Mucosa of descending colon (tissue), 3 donors: ENCODE measurements around the gene HPS1. TPM values are rescaled to one million over a fixed set of nuclear protein-coding genes. Genes with fewer than 3 reads are reported as not detected.

Experiments
- ATAC-seq: fragments of 200-7000 bp; cut with Tn5 transposase; one replicate; pipeline ENCODE4 v1.9.1; 2020; ENCODE audit warnings: mild to moderate bottlenecking, moderate library complexity
- DNase-seq, 3 donors: peaks; one replicate each; pipeline ENCODE4 v3.0.0-alpha.2; 2020
- H3K36me3 ChIP-seq: fragments of 200-600 bp; one replicate; pipeline ENCODE4 v1.8.0; 2021; ENCODE audit warnings: low read depth, mild to moderate bottlenecking
- H3K4me1 ChIP-seq: fragments of 200-600 bp; one replicate; pipeline ENCODE4 v1.8.0; 2021; ENCODE audit warnings: low read depth, mild to moderate bottlenecking
- H3K4me3 ChIP-seq: fragments of 200-600 bp; one replicate; pipeline ENCODE4 v1.8.0; 2021; ENCODE audit warnings: mild to moderate bottlenecking
- H3K9me3 ChIP-seq: fragments of 200-600 bp; one replicate; pipeline ENCODE4 v1.8.0; 2021; ENCODE audit warnings: mild to moderate bottlenecking
- intact Hi-C, 2 donors: fragments of 100-400 bp; cut with DNase I in 1 of 2; cut with micrococcal nuclease in 1 of 2; formaldehyde crosslinking; loops; one replicate each; pipeline versions ENCODE4 v1.11.0 to v1.11.1; 2022; cut with DNase I, micrococcal nuclease
- total RNA-seq, 3 donors: library from RNA; stranded (reverse); fragmentation: NEBNext Ultra II Directional in 2 of 3; extraction: Animal tissue kit (Norgen Biotek cat#: 25700) in 2 of 3; gene quantifications; one replicate each; pipeline versions ENCODE4 v1.2.1 to v1.2.4, GENCODE V29; 2021 to 2023
- TF ChIP-seq, protein P1 (sequence below): fragments of 200-600 bp; IDR thresholded peaks from one replicate; pipeline ENCODE4 v1.8.0; 2022; ENCODE audit warnings: antibody characterized with exemption, mild to moderate bottlenecking
- donor health status: DM: no; HTN: no; CAD: no; lungs with moderate emphysema.
- donor health status: DM: no; HTN: no; CAD: no.
- donor health status: DM: no; HTN: yes; CAD: no.

Gene HPS1
- total RNA-seq, 3 donors from 2014 or later: 80.9 to 101 (median 85.4) TPM

DNA sequence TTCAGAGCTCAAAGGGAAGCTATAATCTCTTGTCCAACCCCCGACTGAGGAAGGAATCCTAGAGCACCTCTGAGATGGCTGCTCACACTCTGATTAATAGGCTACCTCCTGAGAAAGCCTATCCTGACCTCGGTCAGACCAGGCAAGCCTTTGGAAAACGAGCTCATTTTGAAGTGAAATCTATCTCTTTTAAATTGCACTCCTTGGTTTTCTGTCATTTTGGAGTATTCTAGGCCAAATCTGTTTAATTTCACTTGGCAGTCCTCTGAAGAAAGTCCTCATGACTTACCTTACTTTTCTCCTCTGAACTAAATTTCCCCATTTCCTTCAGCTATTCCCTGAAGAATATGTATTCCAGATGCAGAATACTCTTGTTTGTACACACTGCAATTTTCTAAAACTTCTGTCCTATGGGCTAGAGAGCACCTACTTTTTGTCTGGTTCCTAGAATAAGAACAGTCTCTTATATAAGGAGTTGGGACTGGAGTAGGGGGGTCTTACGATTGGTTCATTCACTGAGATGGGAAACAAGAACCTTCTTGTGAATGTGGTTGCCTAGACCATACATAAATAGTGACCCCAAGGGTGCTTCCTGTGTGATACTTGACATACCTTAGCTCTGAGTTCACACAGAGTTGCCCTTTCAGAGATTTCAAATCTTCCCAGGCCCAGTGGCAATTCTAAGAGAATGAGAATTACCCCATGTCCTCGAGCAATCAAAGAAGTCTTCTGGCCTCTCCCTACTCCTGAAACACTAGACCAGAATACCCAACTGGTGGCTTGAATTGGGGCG, 31.9 kb upstream of the HPS1 start:
- no peak for DNase-seq
- Histone ChIP-seq H3K4me1 (no peaks in the 10 kb centered on the region), H3K4me3 (no peak overlapping the region), H3K9me3 (no peaks in the 10 kb centered on the region), H3K36me3 (no peaks in the 10 kb centered on the region)
- TF ChIP-seq, protein P1, sequence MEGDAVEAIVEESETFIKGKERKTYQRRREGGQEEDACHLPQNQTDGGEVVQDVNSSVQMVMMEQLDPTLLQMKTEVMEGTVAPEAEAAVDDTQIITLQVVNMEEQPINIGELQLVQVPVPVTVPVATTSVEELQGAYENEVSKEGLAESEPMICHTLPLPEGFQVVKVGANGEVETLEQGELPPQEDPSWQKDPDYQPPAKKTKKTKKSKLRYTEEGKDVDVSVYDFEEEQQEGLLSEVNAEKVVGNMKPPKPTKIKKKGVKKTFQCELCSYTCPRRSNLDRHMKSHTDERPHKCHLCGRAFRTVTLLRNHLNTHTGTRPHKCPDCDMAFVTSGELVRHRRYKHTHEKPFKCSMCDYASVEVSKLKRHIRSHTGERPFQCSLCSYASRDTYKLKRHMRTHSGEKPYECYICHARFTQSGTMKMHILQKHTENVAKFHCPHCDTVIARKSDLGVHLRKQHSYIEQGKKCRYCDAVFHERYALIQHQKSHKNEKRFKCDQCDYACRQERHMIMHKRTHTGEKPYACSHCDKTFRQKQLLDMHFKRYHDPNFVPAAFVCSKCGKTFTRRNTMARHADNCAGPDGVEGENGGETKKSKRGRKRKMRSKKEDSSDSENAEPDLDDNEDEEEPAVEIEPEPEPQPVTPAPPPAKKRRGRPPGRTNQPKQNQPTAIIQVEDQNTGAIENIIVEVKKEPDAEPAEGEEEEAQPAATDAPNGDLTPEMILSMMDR: no peak
- intact Hi-C loops: no loop called here
- ATAC-seq: no peak

DNA sequence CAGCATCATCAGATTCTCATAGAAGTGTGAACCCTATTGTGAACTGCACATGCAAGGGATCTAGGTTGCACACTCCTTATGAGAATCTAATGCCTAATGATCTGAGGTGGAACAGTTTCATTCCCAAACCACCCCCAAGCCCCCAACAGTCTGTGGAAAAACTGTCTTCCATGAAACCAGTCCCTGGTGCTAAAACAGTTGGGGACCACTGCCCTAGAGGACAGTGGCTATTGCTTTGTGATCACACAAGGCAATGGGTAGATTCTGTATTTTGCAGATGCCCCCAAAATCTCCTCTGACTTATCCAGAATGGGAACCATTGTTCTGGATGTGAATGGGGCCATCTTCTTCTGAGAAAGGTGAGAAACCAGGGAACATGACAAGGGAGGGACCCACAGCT, 31.1 kb upstream of the HPS1 start:
- ATAC-seq: no peak
- no peak for DNase-seq
- intact Hi-C loops: no loop called here

DNA sequence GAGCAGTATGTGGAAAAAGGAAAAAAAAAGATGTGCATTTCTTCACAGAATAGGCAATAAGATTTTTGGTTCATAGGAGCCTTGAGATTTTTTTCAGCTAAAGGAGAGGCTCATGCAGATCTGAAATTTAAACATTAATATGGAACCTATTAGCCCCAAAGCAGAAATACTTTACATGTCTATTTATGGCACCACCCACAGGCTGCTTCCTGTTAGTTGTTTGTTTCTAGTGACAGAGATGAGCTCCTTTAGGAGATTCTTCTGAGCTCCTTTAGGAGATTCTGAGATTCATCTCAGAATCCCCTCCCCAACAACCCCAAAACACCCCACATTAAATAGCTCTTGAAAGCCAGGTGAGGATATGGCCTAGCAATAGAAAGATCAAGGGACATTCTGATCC, 27.9 kb upstream of the HPS1 start:
- no peaks in the 10 kb centered on the region for H3K4me1 ChIP-seq
- TF ChIP-seq, protein P1: no peak
- no peak overlapping the region for H3K4me3 ChIP-seq
- no peaks in the 10 kb centered on the region for H3K36me3 ChIP-seq
- no peaks in the 10 kb centered on the region for H3K9me3 ChIP-seq
- DNase-seq: no peak
- intact Hi-C loops: no loop called here
- no peak for ATAC-seq

More for the DNA sequence above, 31.1 kb upstream of the HPS1 start:
- no peaks in the 10 kb centered on the region for H3K36me3 ChIP-seq
- TF ChIP-seq, protein P1: no peak
- H3K4me1 ChIP-seq: no peaks in the 10 kb centered on the region
- H3K4me3 ChIP-seq: no peak overlapping the region
- no peaks in the 10 kb centered on the region for H3K9me3 ChIP-seq

DNA sequence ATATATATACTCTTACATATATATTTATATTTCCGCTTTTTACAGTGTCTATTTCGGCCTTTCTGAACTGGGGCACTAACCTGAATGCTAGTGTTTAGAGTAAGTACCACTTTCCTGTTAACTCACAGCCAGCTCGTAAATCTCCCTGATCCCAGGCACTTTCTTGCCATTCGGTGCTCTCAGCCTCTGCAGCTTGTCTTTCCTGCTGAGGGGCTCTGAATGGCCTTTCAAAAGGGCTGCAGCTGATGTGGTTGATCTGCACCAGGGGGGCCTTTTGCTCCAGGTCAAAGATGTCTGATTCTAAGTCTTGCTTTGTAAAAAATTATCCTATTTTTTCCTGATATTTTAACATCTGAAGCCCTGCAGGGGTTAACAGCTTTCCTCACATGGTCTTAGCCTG, 25.5 kb upstream of the HPS1 start:
- Histone ChIP-seq H3K9me3 (no peaks in the 10 kb centered on the region), H3K4me1 (no peaks in the 10 kb centered on the region), H3K4me3 (no peak overlapping the region), H3K36me3 (no peaks in the 10 kb centered on the region)
- intact Hi-C loops: no loop called here
- DNase-seq: no peak
- TF ChIP-seq, protein P1: no peak
- ATAC-seq: no peak

DNA sequence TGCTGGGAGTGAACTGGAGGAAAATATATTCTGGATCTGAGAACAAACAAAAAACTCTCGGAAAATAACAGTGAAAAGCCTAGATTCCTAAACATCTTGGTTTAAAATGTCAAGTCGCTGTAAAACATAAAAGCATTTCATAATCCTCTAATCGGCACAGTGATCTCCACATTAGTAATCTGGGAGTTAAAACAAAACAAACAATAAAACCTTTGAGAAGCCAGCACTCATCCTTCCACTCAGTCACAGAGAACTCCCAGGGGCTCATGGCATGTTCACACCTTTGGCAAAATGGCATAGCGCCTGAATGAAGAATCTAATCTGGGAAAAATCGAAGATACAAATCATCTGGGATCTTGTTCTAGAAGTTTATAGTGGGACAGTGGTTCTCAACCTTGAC, 24.1 kb upstream of the HPS1 start:
- no peaks in the 10 kb centered on the region for H3K9me3 ChIP-seq
- intact Hi-C loops: no loop called here
- no peaks in the 10 kb centered on the region for H3K36me3 ChIP-seq
- no peak overlapping the region for H3K4me3 ChIP-seq
- TF ChIP-seq, protein P1: no peak
- ATAC-seq (no peak), DNase-seq (no peak)
- no peaks in the 10 kb centered on the region for H3K4me1 ChIP-seq
